ENCODE measurements around the gene CD7. TPM values are rescaled to one million over a fixed set of nuclear protein-coding genes. Genes with fewer than 3 reads are reported as not detected.

Gene CD7
- polyA plus RNA-seq, 3 donors = 0.38 to 3.6 (median 0.42) TPM

DNA sequence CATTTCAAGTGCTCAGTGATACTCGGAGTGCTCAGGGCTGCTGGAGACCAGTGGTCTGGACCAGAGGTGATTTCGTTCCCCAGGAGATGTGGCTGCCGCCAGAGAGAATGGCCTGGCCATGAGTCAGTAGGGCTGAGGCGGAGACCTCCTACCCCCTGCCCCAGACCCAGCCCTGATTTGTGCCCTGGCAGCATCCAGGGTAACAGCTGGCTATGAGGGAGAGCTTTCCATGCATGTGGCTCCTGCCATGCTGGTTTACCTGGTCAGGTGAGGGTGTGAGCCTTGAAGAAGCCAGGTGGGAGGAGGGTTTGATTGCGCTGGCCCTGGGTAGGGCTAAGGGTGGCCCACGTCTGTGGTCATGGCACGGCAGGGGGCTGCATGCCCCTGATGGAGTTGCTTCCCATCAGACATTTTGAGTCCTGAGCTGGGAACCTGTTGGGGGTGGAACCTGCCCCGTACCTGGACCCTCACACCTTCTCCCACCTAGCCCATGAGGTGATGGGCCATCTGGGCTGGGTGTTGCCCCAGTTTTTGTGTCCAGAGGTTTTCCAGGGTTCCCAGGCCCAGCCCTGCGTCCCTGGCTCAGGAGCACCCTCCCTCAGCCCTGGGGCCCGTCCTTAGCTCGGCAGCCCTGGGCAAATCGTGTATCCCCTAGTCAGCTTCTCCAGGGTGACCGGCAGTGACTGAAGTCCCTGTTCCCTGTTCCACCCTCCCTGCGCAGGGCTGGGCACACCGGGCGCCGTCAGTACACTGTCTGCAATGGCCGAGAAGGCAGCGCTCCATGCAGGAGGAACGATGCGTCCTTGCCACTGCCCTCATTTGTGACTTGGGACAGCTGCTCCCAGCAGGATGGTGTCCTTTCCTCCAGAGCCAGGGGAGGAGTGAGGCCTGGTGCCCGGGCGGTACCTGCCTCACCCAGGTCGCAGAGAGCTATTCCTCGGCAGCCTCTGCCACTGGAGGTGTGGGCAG, 34.9 kb downstream of the CD7 start:
- H3K4me3 ChIP-seq (replicated peaks in 1 of 3; ENCODE audit: low read depth in 2 of 3, low read length in 3 of 3) = no peak overlapping the region
- intact Hi-C loops (cut with micrococcal nuclease) = no loop called here
- peak overlapping the region; percentile 26 for H3K9ac ChIP-seq (ENCODE audit: insufficient read depth, low read length, poor library complexity, severe bottlenecking)
- Mint-ChIP-seq H3K4me3 (no peak overlapping the region), H3K27ac (peak overlapping the region in 1 of 7 donors; percentile 35), H3K27me3 (ENCODE audit: low read depth in 3 of 3) (peaks cover 0 to 5% (median 5%) of the 10 kb centered on the region in 3 donors), H3K4me1 (peaks cover 46% of the 10 kb centered on the region), H3K9me3 (peaks cover 0 to 4% (median 0%) of the 10 kb centered on the region in 7 donors), H3K36me3 (peaks cover 7 to 9% of the 10 kb centered on the region in 2 donors)
- no peaks in the 10 kb centered on the region for H3K36me3 ChIP-seq (replicated peaks in 1 of 2; ENCODE audit: control insufficient read depth in 1 of 2, insufficient read depth in 2 of 2, low read length in 2 of 2)
- H3K79me2 ChIP-seq (ENCODE audit: insufficient read depth, low read length) = no peaks in the 10 kb centered on the region
- H3K4me2 ChIP-seq (replicated peaks; ENCODE audit: extremely low read depth, low read length, poor library complexity, severe bottlenecking) = peak overlapping the region; percentile 19
- no peak for DNase-seq
- H4K20me1 ChIP-seq (ENCODE audit: insufficient read depth, low read length) = no peaks in the 10 kb centered on the region
- 94% methylated on average over 23 of the region's 25 CpGs for WGBS (ENCODE audit: insufficient coverage)
- no peak overlapping the region for H3K27ac ChIP-seq (ENCODE audit: low read depth in 1 of 2, low read length in 2 of 2)
- no peak overlapping the region for H2AFZ ChIP-seq (ENCODE audit: insufficient read depth, low read depth, low read length, poor library complexity, severe bottlenecking)
- H3K27me3 ChIP-seq (ENCODE audit: control insufficient read depth in 2 of 2, insufficient read depth in 2 of 2, low read length in 2 of 2) = no peaks in the 10 kb centered on the region
- H3K9me3 ChIP-seq (replicated peaks in 1 of 2; ENCODE audit: control insufficient read depth in 1 of 2, insufficient read depth in 1 of 2, low read length in 2 of 2) = no peaks in the 10 kb centered on the region
- H3K4me1 ChIP-seq (ENCODE audit: control insufficient read depth in 1 of 2, insufficient read depth in 2 of 2, low read length in 2 of 2) = peaks cover 48 to 62% of the 10 kb centered on the region in 2 donors
- TF ChIP-seq, protein P1, sequence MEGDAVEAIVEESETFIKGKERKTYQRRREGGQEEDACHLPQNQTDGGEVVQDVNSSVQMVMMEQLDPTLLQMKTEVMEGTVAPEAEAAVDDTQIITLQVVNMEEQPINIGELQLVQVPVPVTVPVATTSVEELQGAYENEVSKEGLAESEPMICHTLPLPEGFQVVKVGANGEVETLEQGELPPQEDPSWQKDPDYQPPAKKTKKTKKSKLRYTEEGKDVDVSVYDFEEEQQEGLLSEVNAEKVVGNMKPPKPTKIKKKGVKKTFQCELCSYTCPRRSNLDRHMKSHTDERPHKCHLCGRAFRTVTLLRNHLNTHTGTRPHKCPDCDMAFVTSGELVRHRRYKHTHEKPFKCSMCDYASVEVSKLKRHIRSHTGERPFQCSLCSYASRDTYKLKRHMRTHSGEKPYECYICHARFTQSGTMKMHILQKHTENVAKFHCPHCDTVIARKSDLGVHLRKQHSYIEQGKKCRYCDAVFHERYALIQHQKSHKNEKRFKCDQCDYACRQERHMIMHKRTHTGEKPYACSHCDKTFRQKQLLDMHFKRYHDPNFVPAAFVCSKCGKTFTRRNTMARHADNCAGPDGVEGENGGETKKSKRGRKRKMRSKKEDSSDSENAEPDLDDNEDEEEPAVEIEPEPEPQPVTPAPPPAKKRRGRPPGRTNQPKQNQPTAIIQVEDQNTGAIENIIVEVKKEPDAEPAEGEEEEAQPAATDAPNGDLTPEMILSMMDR (IDR thresholded peaks at IDR 0.05) = no peak

GRCh38 chr17:82281502-82282238, 35.7 kb downstream of the CD7 start:
- no peak overlapping the region for H3K27ac ChIP-seq (ENCODE audit: low read depth in 1 of 2, low read length in 2 of 2)
- H3K4me1 Mint-ChIP-seq = peaks cover 42% of the 10 kb centered on the region
- H3K9me3 ChIP-seq (replicated peaks in 1 of 2; ENCODE audit: control insufficient read depth in 1 of 2, insufficient read depth in 1 of 2, low read length in 2 of 2) = no peaks in the 10 kb centered on the region
- TF ChIP-seq, protein P1 (IDR thresholded peaks at IDR 0.05) = no peak
- H3K27me3 Mint-ChIP-seq (ENCODE audit: low read depth in 3 of 3) = peaks cover 0 to 5% (median 5%) of the 10 kb centered on the region in 3 donors
- no peak overlapping the region for H3K4me3 ChIP-seq (replicated peaks in 1 of 3; ENCODE audit: low read depth in 2 of 3, low read length in 3 of 3)
- peaks cover 0 to 2% (median 0%) of the 10 kb centered on the region in 7 donors for H3K9me3 Mint-ChIP-seq
- no peaks in the 10 kb centered on the region for H3K36me3 ChIP-seq (replicated peaks in 1 of 2; ENCODE audit: control insufficient read depth in 1 of 2, insufficient read depth in 2 of 2, low read length in 2 of 2)
- H3K27me3 ChIP-seq (ENCODE audit: control insufficient read depth in 2 of 2, insufficient read depth in 2 of 2, low read length in 2 of 2) = no peaks in the 10 kb centered on the region
- peaks cover 7 to 11% of the 10 kb centered on the region in 2 donors for H3K36me3 Mint-ChIP-seq
- peak overlapping the region in 2 of 7 donors; percentile 14 to 35 for H3K27ac Mint-ChIP-seq
- H3K4me2 ChIP-seq (replicated peaks; ENCODE audit: extremely low read depth, low read length, poor library complexity, severe bottlenecking) = no peak overlapping the region
- H3K4me1 ChIP-seq (ENCODE audit: control insufficient read depth in 1 of 2, insufficient read depth in 2 of 2, low read length in 2 of 2) = peaks cover 43 to 53% of the 10 kb centered on the region in 2 donors
- peak in 1 of 3 donors; percentile 35 for DNase-seq
- no peak overlapping the region for H2AFZ ChIP-seq (ENCODE audit: insufficient read depth, low read depth, low read length, poor library complexity, severe bottlenecking)
- intact Hi-C loops (cut with micrococcal nuclease) = no loop called here
- H3K9ac ChIP-seq (ENCODE audit: insufficient read depth, low read length, poor library complexity, severe bottlenecking) = no peak overlapping the region
- 91% methylated on average over 16 of the region's 22 CpGs for WGBS (ENCODE audit: insufficient coverage)
- H3K79me2 ChIP-seq (ENCODE audit: insufficient read depth, low read length) = no peaks in the 10 kb centered on the region
- H3K4me3 Mint-ChIP-seq = no peak overlapping the region
- no peaks in the 10 kb centered on the region for H4K20me1 ChIP-seq (ENCODE audit: insufficient read depth, low read length)

Data from CD14-positive monocyte (primary cell).